Measurements from ENCODE around the gene FBP2.

The FBP2 gene

GRCh38 chr9:94593459-94594345, at the start of gene FBP2:
Gene FBP2 (minus strand): TSS chr9:94593824. CDS start chr9:94593726, 98 bp downstream.
- no peak for DNase-seq (ENCODE audit: low spot score)

DNA sequence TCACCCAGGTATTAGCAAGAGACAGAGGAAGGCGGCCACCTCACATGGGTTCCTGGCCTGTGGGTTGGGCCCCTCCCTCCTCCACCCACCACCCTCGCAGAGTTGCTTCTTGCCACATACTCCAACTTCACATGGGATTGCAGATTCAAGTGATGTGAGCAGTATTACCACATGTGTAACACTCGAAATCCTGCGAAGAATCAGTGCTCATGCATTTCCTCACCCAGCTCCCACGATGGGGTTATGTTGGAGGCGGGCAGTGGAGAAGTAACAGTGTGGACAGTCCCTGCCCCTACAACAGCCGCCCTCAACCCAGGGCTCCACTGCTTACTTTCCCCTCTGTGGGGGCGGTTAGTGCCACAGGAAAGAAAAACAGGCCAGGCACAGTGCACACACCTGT, 49.6 kb upstream of the FBP2 start:
- DNase-seq (ENCODE audit: low spot score), result no peak

- no peak for DNase-seq (ENCODE audit: low spot score)
Measured at GRCh38 chr9:94642501-94642900, 48.9 kb upstream of the FBP2 start.

GRCh38 chr9:94639999-94640376, 46.4 kb upstream of the FBP2 start:
- DNase-seq (ENCODE audit: low spot score), result no peak

DNA sequence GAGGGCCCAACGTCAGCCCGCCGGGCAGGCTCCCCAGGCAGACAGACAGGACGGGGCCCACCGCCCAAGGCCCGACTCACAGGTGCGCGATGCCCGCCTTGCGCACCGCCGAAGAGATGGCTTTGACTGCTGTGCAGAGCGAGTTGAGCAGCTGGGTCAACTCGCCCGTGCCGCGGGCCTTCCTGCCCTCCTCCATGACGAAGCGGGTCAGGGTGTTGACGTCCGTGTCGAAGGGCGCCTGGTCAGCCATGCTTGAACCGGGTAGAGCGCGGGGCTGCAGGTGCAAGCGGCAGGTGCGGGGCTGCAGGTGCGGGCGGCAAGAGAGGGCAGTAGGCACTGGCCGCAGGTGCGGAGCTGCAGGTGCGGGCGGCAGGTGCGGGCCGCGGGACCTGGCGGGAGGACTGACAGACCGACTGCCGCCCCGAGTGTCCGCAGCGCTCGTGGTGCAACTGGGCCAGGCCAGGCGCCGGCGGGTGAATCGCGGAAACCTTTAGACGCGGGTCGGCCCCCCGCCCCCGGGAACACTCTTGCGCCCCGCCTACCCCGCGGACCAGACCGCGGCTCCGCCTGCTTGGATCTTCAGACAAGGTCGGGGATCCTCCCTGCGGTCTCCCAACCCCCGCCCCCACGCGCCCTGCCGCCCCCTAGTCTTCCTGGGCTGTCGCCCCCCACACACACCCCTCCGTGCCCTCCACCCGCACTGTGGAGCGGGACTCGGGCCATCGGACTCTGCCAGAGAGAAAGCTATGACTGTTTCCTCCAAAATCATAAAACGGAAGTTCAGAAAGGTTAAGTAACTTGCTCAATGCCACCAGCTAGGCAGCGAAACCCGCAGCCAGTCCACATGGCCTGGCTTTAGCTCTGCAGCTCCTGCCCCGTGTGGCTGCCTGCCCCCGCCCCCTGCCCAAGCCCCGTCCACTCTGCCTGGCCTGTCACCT, 45.7 kb upstream of the FBP2 start, which contains the start of gene FBP1:
FBP1 (minus strand) TSS at position 458 of the 938 bp plus-strand sequence; CDS start at position 250, 208 bp downstream.
- DNase-seq (ENCODE audit: low spot score), result peak; percentile 23

DNA sequence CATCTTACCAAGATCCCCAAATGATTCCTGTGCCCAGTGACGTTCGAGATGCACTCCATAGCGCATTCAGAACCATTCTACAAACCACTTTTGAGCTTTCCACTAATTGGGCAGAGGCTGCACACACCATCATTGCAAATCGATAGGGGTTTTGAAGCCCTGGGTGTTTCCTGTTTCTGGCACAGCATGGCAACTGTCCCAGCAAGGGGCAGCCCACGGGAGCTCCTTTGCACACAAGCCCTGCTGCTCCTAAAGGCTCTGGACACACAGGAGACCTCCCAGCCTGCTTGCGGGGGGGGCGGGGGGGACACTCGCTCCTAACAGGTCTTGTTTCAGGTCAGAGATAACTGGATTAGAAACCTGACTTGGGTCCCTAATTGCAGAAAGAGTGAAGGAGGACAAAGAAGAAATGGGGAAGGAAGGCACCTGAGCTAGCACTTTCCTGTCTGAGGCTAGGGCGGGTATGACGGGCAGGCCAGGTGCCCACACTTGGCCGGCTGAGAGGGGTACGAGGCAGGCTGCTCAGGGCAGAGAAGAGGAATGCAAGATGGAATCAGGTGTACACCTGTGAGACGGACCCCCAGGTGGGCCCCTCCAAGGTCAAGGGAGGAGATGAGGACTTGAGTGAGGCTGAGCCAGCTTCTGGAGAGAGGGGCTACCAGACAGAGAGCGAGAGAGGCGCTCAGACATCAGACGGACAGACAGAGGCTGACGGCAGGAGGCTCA, 44.9 kb upstream of the FBP2 start:
- DNase-seq (ENCODE audit: low spot score), result no peak

- DNase-seq (ENCODE audit: low spot score), result no peak
Measured at GRCh38 chr9:94632737-94633136, 39.1 kb upstream of the FBP2 start.

DNA sequence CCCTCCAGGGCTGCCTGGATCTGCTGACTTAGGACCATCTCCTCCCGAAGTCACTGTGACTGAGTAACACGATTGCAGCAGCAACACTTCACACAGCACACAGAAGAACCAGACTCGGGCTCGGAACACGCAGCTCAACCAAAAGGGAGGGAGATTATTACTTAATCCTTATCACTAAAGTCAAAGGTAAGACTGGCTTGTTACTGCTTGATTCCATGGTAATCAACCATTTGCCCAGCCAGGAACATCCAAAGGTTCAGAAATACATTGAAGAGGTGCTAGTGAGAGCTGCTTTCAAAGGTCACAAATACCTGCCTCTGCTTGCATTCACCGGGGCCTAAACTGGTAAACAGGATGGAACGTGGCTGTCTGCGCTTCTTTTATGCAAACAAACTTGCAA, 38.0 kb upstream of the FBP2 start:
- DNase-seq (ENCODE audit: low spot score), result no peak

- no peak for DNase-seq (ENCODE audit: low spot score)
Measured at GRCh38 chr9:94630833-94631232, 37.2 kb upstream of the FBP2 start.

- DNase-seq (ENCODE audit: low spot score), result no peak
Measured at GRCh38 chr9:94630281-94630680, 36.7 kb upstream of the FBP2 start.

- DNase-seq (ENCODE audit: low spot score), result no peak
Measured at GRCh38 chr9:94627287-94627686, 33.7 kb upstream of the FBP2 start.

- no peak for DNase-seq (ENCODE audit: low spot score)
Measured at GRCh38 chr9:94625835-94626234, 32.2 kb upstream of the FBP2 start.

- DNase-seq (ENCODE audit: low spot score), result no peak
Measured at GRCh38 chr9:94624629-94625028, 31.0 kb upstream of the FBP2 start.

DNA sequence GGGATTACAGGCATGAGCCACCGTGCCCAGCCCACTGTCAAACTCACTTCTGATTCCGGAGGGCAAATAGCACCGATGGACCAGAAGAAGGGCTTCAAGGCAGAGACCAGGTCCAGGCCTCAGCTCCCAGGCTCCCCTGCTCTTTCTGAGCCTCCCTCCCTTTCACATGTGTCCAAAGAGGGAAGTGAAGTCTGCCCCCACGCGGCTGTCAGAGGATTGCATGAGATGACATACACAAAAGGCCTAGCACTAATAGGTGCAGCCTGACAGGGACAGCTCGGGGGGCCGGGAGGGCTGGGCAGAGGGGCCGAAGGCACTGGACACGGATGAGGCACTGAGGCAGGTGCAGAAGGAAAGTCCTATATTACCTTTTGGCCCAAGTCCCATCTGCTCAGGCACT, 29.6 kb upstream of the FBP2 start:
- peak; percentile 23 for DNase-seq (ENCODE audit: low spot score)

GRCh38 chr9:94622087-94622800, 28.6 kb upstream of the FBP2 start:
- DNase-seq (ENCODE audit: low spot score), result no peak

DNA sequence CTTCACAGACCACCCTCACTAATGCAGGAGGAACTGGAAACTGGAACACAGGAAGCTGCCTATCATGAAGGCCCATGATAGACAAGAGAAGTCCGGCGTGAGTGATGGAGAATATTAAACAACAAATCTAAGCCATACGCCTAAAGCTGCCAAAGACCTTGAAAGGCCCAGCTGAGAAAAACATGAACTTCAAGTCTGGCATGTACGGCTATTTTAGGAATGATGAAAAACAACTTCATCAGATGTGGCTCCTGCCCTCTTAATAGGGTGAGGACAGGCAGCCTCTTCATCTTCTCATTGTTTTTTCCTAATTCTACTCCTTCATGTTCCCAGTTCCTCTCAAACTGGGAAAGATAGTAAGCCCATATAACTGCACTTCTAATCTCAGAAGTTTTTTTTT, 25.4 kb upstream of the FBP2 start:
- no peak for DNase-seq (ENCODE audit: low spot score)

- DNase-seq (ENCODE audit: low spot score), result no peak
Measured at GRCh38 chr9:94613003-94613402, 19.4 kb upstream of the FBP2 start.

DNA sequence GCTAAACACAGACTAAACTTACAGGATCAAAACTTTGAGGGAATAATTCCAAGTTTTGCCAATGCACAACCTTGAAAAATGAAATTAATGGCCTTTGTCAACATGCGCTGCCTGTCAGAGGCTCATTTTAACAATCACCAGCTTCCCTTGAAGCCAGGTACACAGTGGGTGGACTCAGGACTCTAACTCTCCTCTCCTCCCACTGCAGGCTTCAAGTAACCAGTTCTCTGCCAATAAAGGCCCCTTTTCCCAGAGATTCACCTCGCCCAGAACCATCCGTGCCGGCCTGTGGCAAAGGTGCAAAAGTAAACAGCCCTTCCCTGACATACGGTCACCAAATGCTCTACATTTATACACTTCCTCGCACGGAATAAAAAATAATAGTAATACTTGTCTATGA, 18.4 kb upstream of the FBP2 start:
- no peak for DNase-seq (ENCODE audit: low spot score)

GRCh38 chr9:94611638-94612068, 18.0 kb upstream of the FBP2 start:
- peak; percentile 22 for DNase-seq (ENCODE audit: low spot score)

GRCh38 chr9:94610181-94610606, 16.6 kb upstream of the FBP2 start:
- DNase-seq (ENCODE audit: low spot score), result no peak

DNA sequence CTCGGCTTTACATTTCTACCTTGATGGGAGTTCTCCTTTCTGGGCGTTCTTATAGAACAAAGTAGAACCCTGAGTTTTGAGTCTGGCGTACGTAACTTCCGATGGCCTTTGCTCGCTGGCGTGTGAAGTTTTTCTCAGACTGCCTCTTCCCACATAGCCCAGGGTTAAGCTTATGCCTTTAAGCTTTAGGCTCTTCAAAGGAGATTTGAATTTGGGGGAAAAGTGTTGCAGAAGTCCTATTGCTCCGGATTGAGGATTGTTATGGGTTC, 13.7 kb upstream of the FBP2 start:
- DNase-seq (ENCODE audit: low spot score), result no peak

Measured in activated CD4-positive, alpha-beta T cell treated with anti-CD3 and anti-CD28 coated beads, Interleukin-2, Interleukin-4, amounts not matched to agents 100 ng/mL and 50 ng/mL, durations not matched to agents 16 hours and 8 hours (primary cell).